GM21528 (cell line): ENCODE data around the gene KCNH4.
"Not testable (repeated sequence)": the region's sequence is repeated elsewhere in the genome, so short reads cannot be mapped to it uniquely, and the experiment has no call there.

Experiments
- ATAC-seq: cut with Tn5 transposase; IDR thresholded peaks from one replicate; pipeline ENCODE4 v1.9.1; 2021; ENCODE audit warnings: mild to moderate bottlenecking, moderate library complexity; ENCODE audit not compliant: unreplicated experiment, low FRiP score

KCNH4 gene

DNA sequence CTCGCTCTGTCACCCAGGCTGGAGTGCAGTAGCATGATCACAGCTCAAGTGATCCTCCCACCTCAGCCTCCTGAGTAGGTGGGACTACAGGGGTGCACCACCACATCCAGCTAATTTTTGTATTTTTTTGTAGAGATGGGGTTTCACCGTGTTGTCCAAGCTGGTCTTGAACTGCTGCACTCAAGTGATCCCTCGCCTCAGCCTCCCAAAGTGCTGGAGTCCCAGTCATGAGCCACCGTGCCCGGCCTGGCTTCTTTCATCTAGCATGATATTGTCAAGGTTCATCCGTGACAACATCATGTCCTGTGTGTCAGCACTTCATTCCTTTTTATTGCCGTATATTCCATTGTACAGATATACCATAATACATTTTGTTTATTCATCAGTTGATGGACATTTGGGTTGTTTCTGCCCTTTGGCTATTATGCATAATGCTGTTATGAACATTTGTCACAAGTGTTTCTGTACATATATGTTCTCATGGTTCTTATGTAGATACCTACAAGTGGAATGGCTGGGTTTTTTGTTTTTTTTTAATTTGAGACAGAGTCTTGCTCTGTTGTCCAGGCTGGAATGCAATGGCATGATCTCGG, 16.7 kb upstream of the KCNH4 start:
- ATAC-seq: no peak

- peak; percentile 74 for ATAC-seq
These were observed 13.3 kb upstream of the KCNH4 start, which contains the start of gene GHDC for GRCh38 chr17:42193969-42194899. Gene GHDC (minus strand): TSS chr17:42194494. CDS start chr17:42193581, 913 bp downstream.

DNA sequence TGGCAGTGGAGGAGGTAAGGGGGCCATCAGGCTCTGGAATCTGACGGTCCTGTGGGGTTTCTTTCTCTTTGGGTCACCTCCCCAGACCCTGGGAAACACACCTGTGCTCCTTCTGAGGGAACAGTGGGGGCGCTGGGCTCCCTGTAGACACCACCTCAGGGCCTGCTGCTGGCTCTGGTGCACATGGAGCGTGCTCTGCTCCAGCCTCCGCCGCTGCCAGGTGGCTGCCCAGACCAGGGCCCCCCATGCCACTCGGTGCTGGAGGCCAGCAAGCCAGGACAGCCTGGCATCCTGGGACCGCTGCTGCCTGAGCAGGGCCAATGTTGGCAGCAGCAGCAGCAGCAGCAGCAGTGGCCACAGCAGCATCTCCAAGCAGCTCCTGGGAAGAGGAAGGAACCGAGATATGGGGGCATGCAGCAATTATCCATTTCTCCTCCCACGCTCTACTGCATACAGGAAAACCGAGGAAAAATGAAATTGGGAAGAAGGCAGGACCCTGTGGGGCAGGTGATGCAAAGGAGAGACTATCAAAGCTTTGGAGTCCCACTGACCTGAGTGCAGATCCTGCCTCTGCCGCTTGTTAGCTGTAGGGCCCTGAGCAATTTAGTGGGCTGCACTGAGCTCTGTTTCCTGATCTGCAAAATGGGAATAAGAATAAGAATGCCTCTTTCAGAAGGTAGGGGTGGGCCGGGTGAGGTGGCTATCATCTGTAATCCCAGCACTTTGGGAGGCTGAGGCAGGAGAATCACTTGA, 12.4 kb upstream of the KCNH4 start:
- no peak for ATAC-seq

GRCh38 chr17:42192189-42193126, 11.5 kb upstream of the KCNH4 start:
- ATAC-seq: no peak

DNA sequence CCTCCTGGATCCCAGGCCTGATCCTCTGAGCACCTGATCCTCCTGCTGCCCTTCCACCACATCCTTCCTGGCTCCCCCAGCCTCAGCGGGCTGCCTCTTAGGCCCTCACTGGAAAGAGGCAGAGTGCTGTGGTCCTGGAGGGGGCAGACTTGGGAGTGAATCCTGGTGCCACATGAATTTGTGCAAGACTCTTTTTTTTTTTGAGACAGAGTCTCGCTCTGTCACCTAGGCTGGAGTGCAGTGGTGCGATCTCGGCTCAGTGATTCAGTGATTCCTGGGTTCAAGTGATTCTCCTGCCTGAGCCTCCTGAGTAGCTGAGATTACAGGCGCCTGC, 10.3 kb upstream of the KCNH4 start:
- ATAC-seq: no peak

- no peak for ATAC-seq
These were observed 9.7 kb upstream of the KCNH4 start for GRCh38 chr17:42190491-42191274.

GRCh38 chr17:42189651-42189965, 8.7 kb upstream of the KCNH4 start:
- ATAC-seq: no peak

DNA sequence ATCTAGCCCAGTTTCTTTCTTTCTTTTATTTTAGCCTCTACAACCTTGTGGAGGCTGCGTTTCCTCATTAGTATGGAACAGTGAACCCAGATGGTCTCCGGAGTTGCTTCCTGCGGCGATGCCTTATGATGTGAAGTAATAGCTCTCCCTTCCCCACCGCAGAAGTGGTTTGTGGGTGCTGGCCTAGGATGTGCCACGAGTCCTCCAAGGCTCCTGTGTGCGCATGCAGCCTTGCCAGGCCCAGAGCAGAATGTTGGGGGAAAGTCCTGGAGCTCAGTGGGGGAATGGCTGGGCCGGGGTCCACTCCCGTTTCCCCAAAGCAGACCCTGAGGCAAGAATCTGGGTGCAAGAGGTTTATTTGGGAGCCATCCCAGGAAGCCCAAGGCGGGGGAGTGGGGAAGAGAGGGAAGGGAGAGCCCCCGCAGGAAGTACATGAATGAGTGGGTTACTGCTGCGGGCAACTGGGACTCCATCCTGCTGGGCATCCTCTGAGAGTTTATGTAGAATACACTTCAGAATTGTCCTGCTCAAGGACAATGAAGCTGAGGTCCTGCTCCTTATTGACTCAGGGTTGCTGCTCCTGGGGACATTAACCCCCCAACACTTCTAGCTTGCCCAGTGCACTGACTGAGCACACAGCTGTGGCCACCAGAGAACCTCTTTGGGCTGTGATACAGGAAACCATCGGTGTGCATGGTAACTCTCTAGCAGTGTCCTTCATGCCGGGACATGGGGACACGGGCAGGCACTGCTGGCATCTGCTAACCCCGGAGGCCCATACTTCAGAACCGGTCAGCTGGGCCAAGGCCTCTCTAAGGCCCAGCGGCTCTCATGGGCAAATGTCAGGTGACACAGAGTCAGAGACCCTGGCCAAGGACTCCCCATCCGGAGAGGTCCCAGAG, 8.1 kb upstream of the KCNH4 start:
- no peak for ATAC-seq

GRCh38 chr17:42187833-42188232, 6.9 kb upstream of the KCNH4 start:
- ATAC-seq: no peak

DNA sequence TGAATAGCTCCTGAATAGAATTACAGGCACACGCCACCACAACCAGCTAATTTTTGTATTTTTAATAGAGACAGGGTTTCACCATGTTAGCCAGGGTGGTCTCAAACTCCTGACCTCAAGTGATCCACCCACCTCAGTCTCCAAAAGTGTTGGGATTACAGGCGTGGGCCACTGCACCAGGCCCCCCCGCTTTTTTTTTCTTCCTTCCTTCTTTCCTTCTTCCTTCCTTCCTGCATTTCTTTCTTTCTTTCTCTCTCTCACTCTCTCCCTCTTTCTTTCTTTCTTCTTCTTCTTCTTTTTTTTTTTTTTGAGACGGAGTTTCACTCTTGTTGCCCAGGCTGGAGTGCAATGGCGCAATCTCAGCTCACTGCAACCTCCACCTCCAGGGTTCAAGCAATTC, 5.2 kb upstream of the KCNH4 start:
- not testable (repeated sequence) for ATAC-seq

GRCh38 chr17:42185621-42185930, 4.6 kb upstream of the KCNH4 start:
- ATAC-seq: no peak

- ATAC-seq: no peak
These were observed 4.0 kb upstream of the KCNH4 start, which contains the start of gene HCRT for GRCh38 chr17:42184713-42185620. Gene HCRT (minus strand): TSS chr17:42185452. CDS start chr17:42185365, 87 bp downstream.

DNA sequence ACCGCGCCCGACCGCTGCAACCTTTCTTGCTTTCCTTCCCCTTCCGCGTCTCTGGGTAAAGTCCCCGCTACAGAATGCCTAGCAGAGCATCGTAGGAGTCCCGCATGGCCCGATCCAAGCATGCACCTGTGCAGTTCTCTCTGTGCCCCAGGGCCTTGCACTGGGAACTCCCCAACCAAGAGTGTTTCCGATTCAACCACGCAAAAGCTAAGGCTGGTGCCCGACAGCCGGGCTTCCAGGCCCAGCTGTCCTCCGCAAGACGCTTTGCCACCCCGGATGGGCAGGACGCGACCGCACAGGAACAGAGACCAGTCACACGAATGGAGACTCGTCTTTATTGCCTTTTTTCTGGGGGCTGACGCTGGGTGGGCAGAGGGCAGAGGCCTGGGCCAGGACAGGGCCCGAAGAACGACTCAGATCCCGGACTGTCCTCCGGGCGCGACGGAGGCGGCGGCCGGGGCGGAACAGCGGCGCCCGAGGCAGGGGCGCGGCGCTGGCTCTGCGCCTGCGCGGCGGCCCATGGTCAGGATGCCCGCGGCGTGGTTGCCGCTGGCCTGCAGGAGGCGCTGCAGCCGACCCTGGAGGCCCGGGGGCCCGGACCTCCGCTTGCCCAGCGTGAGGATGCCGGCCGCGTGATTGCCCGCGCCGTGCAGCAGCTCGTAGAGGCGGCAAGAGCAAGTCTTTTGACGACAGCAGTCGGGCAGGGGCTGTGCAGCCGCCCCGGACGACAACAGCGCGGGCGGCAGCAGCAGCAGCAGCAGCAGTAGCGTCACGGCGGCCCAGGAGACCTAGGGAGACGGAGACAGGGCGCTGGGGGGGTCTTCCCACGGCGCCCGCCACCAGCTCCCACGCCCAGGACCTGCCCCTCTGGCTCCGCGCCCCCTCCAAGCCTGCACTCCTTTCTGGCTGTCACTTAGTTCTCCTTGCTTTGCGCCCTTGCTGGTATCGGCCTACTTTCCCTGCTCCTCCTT, 3.1 kb upstream of the KCNH4 start:
- peak; percentile 49 for ATAC-seq

- no peak for ATAC-seq
These were observed 2.2 kb upstream of the KCNH4 start for GRCh38 chr17:42182927-42183734.

DNA sequence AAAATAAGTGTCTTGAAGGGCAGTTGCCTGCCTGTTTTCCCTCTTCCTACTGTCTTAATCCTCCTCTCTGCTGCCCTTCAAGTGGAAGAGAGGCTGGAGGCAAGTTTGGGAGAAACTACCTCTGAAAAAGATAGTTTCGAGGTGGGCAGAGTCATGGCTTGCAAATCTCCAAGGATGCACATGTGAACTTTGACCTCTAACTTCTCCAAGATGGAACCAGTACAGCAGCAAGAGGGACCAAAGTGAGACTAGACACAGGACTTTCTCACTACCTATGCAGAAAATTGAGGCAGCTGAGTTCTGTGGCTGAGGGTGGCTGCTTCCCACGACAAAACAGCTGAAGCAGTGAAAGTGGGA, 887 bp upstream of the KCNH4 start:
- ATAC-seq: no peak

DNA sequence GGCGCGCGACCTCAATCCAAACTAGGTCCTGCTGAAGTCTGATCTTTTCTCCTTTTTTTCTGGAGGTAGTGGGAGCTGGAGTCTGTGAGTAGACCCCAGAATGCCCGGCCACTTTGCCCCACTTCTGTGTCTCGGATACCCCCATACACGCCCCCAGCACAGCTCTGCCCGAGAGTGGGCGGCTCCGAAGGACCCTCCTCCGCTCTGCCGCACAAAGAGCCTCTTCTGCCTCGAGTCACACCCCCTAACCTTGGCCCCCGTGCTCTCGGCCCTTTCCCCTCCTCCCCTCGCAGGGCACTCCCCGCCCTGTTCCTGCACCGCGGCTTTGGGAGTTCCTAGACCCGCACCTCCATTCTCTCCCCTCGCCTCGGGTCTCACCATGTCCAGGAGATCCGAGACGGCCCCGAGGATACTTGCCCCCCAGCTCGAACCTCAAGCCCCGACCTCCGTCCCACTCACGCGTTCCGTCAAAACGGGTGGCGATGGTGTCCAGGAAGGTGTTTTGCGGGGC, 476 bp downstream of the KCNH4 start:
- no peak for ATAC-seq
